Mesenchymal stem cell (in vitro differentiated cells and primary cell): ENCODE data around the gene YIPF3.

ENCODE experiments used
- DNase-seq: peaks from one replicate; pipeline ENCODE4 v3.0.0-alpha.2; 2013
- H2AFZ ChIP-seq: one replicate; pipeline ENCODE4 v1.6.1; 2013; ENCODE audit warnings: low read depth, mild to moderate bottlenecking, control low read depth, inconsistent platforms, low read length, moderate library complexity
- H2AK5ac ChIP-seq: 2 replicates; pipeline ENCODE4 v1.6.1; 2013; ENCODE audit warnings: low read length, moderate library complexity, mild to moderate bottlenecking, inconsistent platforms; ENCODE audit not compliant: severe bottlenecking
- H2BK120ac ChIP-seq: one replicate; pipeline ENCODE4 v1.6.1; 2013; ENCODE audit warnings: low read depth, mild to moderate bottlenecking, inconsistent platforms, low read length, moderate library complexity
- H2BK12ac ChIP-seq, 2 experiments: one replicate each; pipeline ENCODE4 v1.6.1; 2013; ENCODE audit warnings: inconsistent platforms in 2 of 2, low read length in 2 of 2, mild to moderate bottlenecking in 2 of 2, moderate library complexity in 2 of 2, control low read depth in 1 of 2
- H2BK15ac ChIP-seq: one replicate; pipeline ENCODE4 v1.6.1; 2013; ENCODE audit warnings: mild to moderate bottlenecking, low read depth, inconsistent platforms; ENCODE audit not compliant: poor library complexity, severe bottlenecking
- H2BK5ac ChIP-seq: 2 replicates; pipeline ENCODE4 v1.6.1; 2013; ENCODE audit warnings: low read depth, mild to moderate bottlenecking, low read length, control low read depth, inconsistent platforms; ENCODE audit not compliant: poor library complexity, severe bottlenecking
- H3K14ac ChIP-seq, 2 experiments: one replicate each; pipeline ENCODE4 v1.6.1; 2013; ENCODE audit warnings: inconsistent platforms in 2 of 2, low read length in 2 of 2, control low read depth in 1 of 2, mild to moderate bottlenecking in 1 of 2, moderate library complexity in 1 of 2
- H3K18ac ChIP-seq, 2 experiments: one replicate each; pipeline ENCODE4 v1.6.1; 2013; ENCODE audit warnings: inconsistent platforms in 2 of 2, low read length in 2 of 2, control low read depth in 1 of 2, low read depth in 1 of 2, mild to moderate bottlenecking in 1 of 2
- H3K23ac ChIP-seq, 2 experiments: one replicate each; pipeline ENCODE4 v1.6.1; 2013; ENCODE audit warnings: inconsistent platforms in 2 of 2, low read length in 2 of 2, mild to moderate bottlenecking in 2 of 2, moderate library complexity in 2 of 2, control low read depth in 1 of 2
- H3K27ac ChIP-seq: 2 replicates; pipeline ENCODE4 v1.5.1; 2013; ENCODE audit warnings: mild to moderate bottlenecking, moderate library complexity, low read length, control low read depth, inconsistent platforms; ENCODE audit not compliant: poor library complexity, severe bottlenecking
- H3K27me3 ChIP-seq, 2 experiments: 2 replicates each; pipeline versions ENCODE4 v1.6.1 to v1.7.0; 2013; ENCODE audit warnings: low read length in 2 of 2, mild to moderate bottlenecking in 2 of 2, moderate library complexity in 2 of 2, control low read depth in 1 of 2, inconsistent platforms in 1 of 2; ENCODE audit not compliant: control insufficient read depth in 1 of 2, insufficient read depth in 1 of 2
- H3K36me3 ChIP-seq, 2 experiments: 2 replicates each; pipeline versions ENCODE4 v1.6.1 to v1.7.0; 2013; ENCODE audit warnings: low read length in 2 of 2, control low read depth in 1 of 2, inconsistent platforms in 1 of 2, low read depth in 1 of 2, mild to moderate bottlenecking in 1 of 2; ENCODE audit not compliant: insufficient read depth in 2 of 2, control insufficient read depth in 1 of 2
- H3K4ac ChIP-seq, 2 experiments: one replicate each; pipeline ENCODE4 v1.6.1; 2013; ENCODE audit warnings: inconsistent platforms in 2 of 2, low read length in 2 of 2, mild to moderate bottlenecking in 2 of 2, moderate library complexity in 2 of 2, control low read depth in 1 of 2, low read depth in 1 of 2
- H3K4me1 ChIP-seq: 2 replicates; pipeline ENCODE4 v1.6.1; 2013; ENCODE audit warnings: low read depth, low read length, control low read depth; ENCODE audit not compliant: control insufficient read depth, insufficient read depth
- H3K4me2 ChIP-seq: 2 replicates; pipeline ENCODE4 v1.6.1; 2013; ENCODE audit warnings: low read length, mild to moderate bottlenecking, inconsistent platforms; ENCODE audit not compliant: poor library complexity, severe bottlenecking
- H3K4me3 ChIP-seq, 2 experiments: 2 replicates each; pipeline versions ENCODE4 v1.5.1 to v1.7.0; 2013; ENCODE audit warnings: low read length in 2 of 2, mild to moderate bottlenecking in 2 of 2, control low read depth in 1 of 2, low read depth in 1 of 2; ENCODE audit not compliant: insufficient read depth in 1 of 2
- H3K79me1 ChIP-seq: replicated peaks from 2 replicates; pipeline ENCODE4 v1.6.1; 2013; ENCODE audit warnings: mild to moderate bottlenecking, control low read depth, low read length, inconsistent platforms; ENCODE audit not compliant: poor library complexity, severe bottlenecking
- H3K9ac ChIP-seq: 2 replicates; pipeline ENCODE4 v1.7.0; 2013; ENCODE audit warnings: mild to moderate bottlenecking, low read length, moderate library complexity
- H3K9me3 ChIP-seq: 2 replicates; pipeline ENCODE4 v1.7.0; 2013; ENCODE audit warnings: mild to moderate bottlenecking, low read length; ENCODE audit not compliant: control insufficient read depth
- H4K8ac ChIP-seq: one replicate; pipeline ENCODE4 v1.6.1; 2013; ENCODE audit warnings: inconsistent platforms, mild to moderate bottlenecking, low read length, moderate library complexity
- H4K91ac ChIP-seq: one replicate; pipeline ENCODE4 v1.6.1; 2013; ENCODE audit warnings: mild to moderate bottlenecking, low read length, inconsistent platforms
- WGBS: methylation state at CpG from one replicate; pipeline ENCODE4 v1.1.7; 2013; ENCODE audit warnings: mixed read lengths; 5-methylcytosine and 5-hydroxymethylcytosine counted together

Gene YIPF3

DNA sequence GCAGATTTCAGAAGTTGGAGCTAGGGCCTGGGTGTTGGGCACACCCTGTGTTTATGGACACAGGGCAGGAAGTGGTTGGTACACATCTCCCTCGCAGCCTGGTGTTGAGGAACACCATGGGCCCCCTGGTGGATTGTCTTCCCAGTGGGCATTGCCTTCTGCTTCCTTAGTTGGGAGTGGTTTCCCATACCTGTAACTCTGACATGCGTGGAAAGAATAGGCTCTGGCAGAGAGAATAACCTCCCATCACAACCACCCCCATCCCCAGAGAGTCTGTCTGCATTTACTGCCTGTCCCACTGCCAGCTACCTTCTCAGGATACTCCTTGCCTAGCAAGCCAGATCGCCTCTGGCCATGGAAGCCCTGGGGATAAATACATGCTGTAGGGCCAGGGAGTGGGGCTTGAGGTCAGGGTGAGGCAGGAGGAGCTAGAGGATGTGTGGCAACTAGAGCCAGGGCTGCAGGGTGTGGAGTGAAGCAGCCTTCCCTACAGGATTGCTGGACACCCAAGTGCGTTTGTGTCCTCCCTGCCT is 21.3 kb downstream of the YIPF3 start:
- Histone ChIP-seq H3K9ac (no peak overlapping the region), H4K8ac (no peak overlapping the region), H3K36me3 (peaks cover 32 to 40% of the 10 kb centered on the region in 2 experiments), H2BK15ac (no peak overlapping the region), H2BK5ac (no peak overlapping the region), H3K27ac (no peak overlapping the region), H3K23ac (peak overlapping the region in 1 of 2 experiments; percentile 23), H2BK12ac (no peak overlapping the region), H2AK5ac (no peak overlapping the region), H3K4me1 (peaks cover 33% of the 10 kb centered on the region), H3K9me3 (no peaks in the 10 kb centered on the region), H3K79me1 (peaks cover 33% of the 10 kb centered on the region), H3K4me3 (no peak overlapping the region), H3K18ac (peak overlapping the region in 1 of 2 experiments; percentile 11), H4K91ac (no peak overlapping the region), H3K4me2 (no peak overlapping the region), H2AFZ (no peak overlapping the region), H2BK120ac (no peak overlapping the region), H3K27me3 (no peaks in the 10 kb centered on the region), H3K4ac (peak overlapping the region; percentile 9 to 44), H3K14ac (peak overlapping the region in 1 of 2 experiments; percentile 84)
- DNase-seq: peak; percentile 32
- 90% methylated on average over 4 of the region's 4 CpGs for WGBS

DNA sequence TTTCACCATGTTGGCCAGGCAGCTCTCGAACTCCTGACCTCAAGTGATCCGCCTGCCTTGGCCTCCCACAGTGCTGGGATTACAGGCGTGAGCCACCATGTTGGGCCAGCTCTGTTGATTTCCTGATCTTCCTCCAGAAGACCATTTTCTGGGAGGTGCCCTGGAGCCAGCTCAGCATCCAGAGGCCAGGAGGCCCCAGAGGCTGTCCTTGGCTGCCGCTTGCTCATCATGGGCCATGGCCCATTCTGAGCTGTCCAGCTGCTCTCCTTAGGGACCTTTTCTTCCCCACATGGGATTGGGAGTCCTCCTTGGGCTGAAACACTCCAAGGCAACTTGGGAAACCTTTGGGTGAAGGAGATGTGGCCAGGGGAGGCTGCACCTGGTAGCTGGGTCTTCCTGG is 22.0 kb downstream of the YIPF3 start:
- H2BK12ac ChIP-seq: no peak overlapping the region
- H2AFZ ChIP-seq: no peak overlapping the region
- H2BK120ac ChIP-seq: no peak overlapping the region
- no peak overlapping the region for H3K4ac ChIP-seq
- H3K4me1 ChIP-seq: peaks cover 33% of the 10 kb centered on the region
- H3K27ac ChIP-seq: no peak overlapping the region
- no peak overlapping the region for H2BK15ac ChIP-seq
- H2AK5ac ChIP-seq: no peak overlapping the region
- H3K9me3 ChIP-seq: no peaks in the 10 kb centered on the region
- no peak overlapping the region for H2BK5ac ChIP-seq
- H4K91ac ChIP-seq: peak overlapping the region; percentile 1
- no peak overlapping the region for H3K23ac ChIP-seq
- H3K9ac ChIP-seq: no peak overlapping the region
- peaks cover 33% of the 10 kb centered on the region for H3K79me1 ChIP-seq
- no peak for DNase-seq
- no peak overlapping the region for H3K14ac ChIP-seq
- no peak overlapping the region for H3K4me2 ChIP-seq
- no peak overlapping the region for H3K4me3 ChIP-seq
- H3K36me3 ChIP-seq: peaks cover 25 to 37% of the 10 kb centered on the region in 2 experiments
- H4K8ac ChIP-seq: no peak overlapping the region
- H3K18ac ChIP-seq: no peak overlapping the region
- no peaks in the 10 kb centered on the region for H3K27me3 ChIP-seq
- WGBS: 97% methylated on average over 4 of the region's 4 CpGs

DNA sequence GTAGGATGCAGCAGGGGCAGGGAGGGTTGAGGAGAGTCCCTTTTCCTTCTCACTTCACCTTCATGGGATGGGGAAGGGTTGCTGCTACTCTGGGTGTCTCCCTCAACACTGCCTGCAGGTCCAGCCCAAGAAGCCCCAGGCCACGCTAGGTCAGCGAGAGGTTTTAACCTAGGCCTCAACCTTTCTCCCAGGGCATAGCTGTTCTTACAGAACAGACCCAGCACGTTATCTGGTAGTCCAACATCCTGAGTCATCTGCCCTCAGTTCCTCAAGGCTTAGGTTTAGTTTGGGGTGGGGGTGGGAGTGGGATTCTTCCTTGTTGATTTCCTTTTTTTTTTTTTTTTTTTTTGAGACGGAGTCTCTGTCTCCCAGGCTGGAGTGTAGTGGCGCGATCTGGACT is 22.4 kb downstream of the YIPF3 start:
- WGBS: 98% methylated on average over 4 of the region's 6 CpGs
- Histone ChIP-seq H2BK120ac (no peak overlapping the region), H3K4me3 (no peak overlapping the region), H2BK5ac (no peak overlapping the region), H3K27ac (no peak overlapping the region), H3K14ac (no peak overlapping the region), H3K36me3 (peaks cover 20 to 38% of the 10 kb centered on the region in 2 experiments), H2AFZ (no peak overlapping the region), H3K79me1 (peaks cover 33% of the 10 kb centered on the region), H3K27me3 (no peaks in the 10 kb centered on the region), H3K9me3 (no peaks in the 10 kb centered on the region), H4K91ac (no peak overlapping the region), H3K23ac (no peak overlapping the region), H2AK5ac (no peak overlapping the region), H3K4ac (no peak overlapping the region), H2BK12ac (peak overlapping the region in 1 of 2 experiments; percentile 25), H3K4me2 (no peak overlapping the region), H3K18ac (no peak overlapping the region), H3K9ac (no peak overlapping the region), H2BK15ac (no peak overlapping the region), H3K4me1 (peaks cover 34% of the 10 kb centered on the region), H4K8ac (no peak overlapping the region)
- DNase-seq: no peak

DNA sequence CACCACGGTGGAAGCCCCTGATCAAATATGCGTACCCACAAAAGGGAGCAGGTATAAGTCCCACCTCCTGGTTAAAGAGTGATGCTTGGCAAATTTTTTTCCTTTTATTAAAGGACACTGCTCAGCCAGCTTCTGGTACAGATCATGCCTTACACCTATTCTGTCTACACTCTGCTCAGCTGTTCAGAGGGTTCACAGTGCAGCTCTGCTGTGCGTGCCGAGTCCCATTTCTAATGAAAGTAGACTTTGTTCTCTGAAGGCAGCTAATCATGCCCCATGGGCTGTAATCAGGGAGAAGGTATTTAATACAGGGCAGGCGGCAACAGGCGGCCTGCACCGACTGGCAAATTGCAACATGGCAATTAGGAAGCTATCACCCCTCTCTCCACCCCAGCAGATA is 22.9 kb downstream of the YIPF3 start:
- Histone ChIP-seq H3K27me3 (no peaks in the 10 kb centered on the region), H4K91ac (no peak overlapping the region), H4K8ac (no peak overlapping the region), H3K18ac (no peak overlapping the region), H3K14ac (no peak overlapping the region), H3K4me2 (no peak overlapping the region), H3K4me3 (no peak overlapping the region), H2AFZ (no peak overlapping the region), H3K4ac (no peak overlapping the region), H3K79me1 (peaks cover 29% of the 10 kb centered on the region), H3K4me1 (peaks cover 36% of the 10 kb centered on the region), H3K23ac (no peak overlapping the region), H2BK120ac (no peak overlapping the region), H2BK15ac (no peak overlapping the region), H2BK5ac (no peak overlapping the region), H3K27ac (no peak overlapping the region), H3K9me3 (no peaks in the 10 kb centered on the region), H3K36me3 (peaks cover 15 to 36% of the 10 kb centered on the region in 2 experiments), H3K9ac (no peak overlapping the region), H2BK12ac (no peak overlapping the region), H2AK5ac (no peak overlapping the region)
- DNase-seq: no peak
- WGBS: 95% methylated on average over 6 of the region's 7 CpGs
